Body of pancreas (tissue), 4 donors: ENCODE results near the gene CLIP2.

ENCODE experiments used
- POLR2A ChIP-seq, 3 donors: fragments of 450-650 bp; IDR thresholded peaks; one replicate each; pipeline ENCODE4 v1.6.1; 2016; ENCODE audit warnings: antibody characterized with exemption in 3 of 3, mild to moderate bottlenecking in 2 of 3
- TF ChIP-seq, protein P1 (sequence below), 7 experiments: fragments of 450-650 bp in 4 of 7; fragments of 200-600 bp in 3 of 7; sonication (generic) in 3 of 7; IDR thresholded peaks; one replicate each; pipeline ENCODE4 v1.5.1; 2016 to 2019; ENCODE audit warnings: antibody characterized with exemption in 7 of 7

DNA sequence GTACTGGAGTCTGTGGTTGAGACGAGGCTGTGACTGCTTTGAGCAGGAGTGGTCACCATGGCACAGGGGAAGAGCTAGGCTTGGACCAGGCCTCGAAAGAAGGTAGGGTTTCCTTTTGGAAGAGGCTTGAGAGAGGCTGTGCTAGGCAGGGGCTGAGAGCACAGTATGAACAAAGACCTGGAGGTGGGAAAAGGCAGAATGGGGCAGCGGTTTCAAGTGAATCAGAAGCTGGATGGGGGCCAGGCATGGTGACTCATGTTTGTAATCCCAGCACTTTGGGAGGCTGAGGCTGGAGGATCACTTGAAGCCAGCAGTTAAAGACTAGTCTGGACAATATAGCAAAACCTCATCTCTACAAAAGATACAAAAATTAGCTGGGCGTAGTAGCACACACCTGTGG is 65.9 kb downstream of the CLIP2 start:
- TF ChIP-seq, protein P1, sequence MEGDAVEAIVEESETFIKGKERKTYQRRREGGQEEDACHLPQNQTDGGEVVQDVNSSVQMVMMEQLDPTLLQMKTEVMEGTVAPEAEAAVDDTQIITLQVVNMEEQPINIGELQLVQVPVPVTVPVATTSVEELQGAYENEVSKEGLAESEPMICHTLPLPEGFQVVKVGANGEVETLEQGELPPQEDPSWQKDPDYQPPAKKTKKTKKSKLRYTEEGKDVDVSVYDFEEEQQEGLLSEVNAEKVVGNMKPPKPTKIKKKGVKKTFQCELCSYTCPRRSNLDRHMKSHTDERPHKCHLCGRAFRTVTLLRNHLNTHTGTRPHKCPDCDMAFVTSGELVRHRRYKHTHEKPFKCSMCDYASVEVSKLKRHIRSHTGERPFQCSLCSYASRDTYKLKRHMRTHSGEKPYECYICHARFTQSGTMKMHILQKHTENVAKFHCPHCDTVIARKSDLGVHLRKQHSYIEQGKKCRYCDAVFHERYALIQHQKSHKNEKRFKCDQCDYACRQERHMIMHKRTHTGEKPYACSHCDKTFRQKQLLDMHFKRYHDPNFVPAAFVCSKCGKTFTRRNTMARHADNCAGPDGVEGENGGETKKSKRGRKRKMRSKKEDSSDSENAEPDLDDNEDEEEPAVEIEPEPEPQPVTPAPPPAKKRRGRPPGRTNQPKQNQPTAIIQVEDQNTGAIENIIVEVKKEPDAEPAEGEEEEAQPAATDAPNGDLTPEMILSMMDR (IDR thresholded peaks at IDR 0.05) = no peak
- no peak for TF ChIP-seq POLR2A (IDR thresholded peaks at IDR 0.05)
